HepG2 (cell line): ENCODE measurements around the gene KLKB1. TPM values are rescaled to one million over a fixed set of nuclear protein-coding genes. Genes with fewer than 3 reads are reported as not detected.

Source experiments
- ATAC-seq: fragments of 200-7000 bp; cut with Tn5 transposase; 3 replicates; pipeline ENCODE4 v1.9.1; 2020; ENCODE audit warnings: mild to moderate bottlenecking, moderate library complexity
- BruUV-seq: library from RNA; stranded (reverse); fragments of 400-500 nt; replicated peaks from 2 replicates; lab custom pipeline; 2021; lab: Mats Ljungman, UMichigan
- CTCF ChIA-PET: fragments of 300-600 bp; formaldehyde crosslinking; extraction: SDS; loops from one replicate; lab custom pipeline; 2021; ENCODE audit warnings: low total read pairs, inconsistent platforms, low intra/inter-chr PET ratio; lab: Yijun Ruan, JAX
- POLR2A ChIA-PET: fragments of 350-600 bp; sonication (Branson Sonifier 250); formaldehyde crosslinking; loops from one replicate; lab custom pipeline; 2020; ENCODE audit warnings: antibody characterized with exemption, inconsistent platforms; lab: Yijun Ruan, JAX
- DNase-seq: peaks from one replicate; pipeline ENCODE4 v3.0.0-alpha.2; 2015; ENCODE audit warnings: low spot score
- FAIRE-seq: peaks from 3 replicates; lab custom pipeline; 2011; peaks lifted over from hg19 to GRCh38; lab: Jason Lieb, UNC
- H2AFZ ChIP-seq: one replicate; pipeline ENCODE4 v1.6.1; 2011; ENCODE audit warnings: low read length, inconsistent platforms
- H3K27ac ChIP-seq: fragments of 300-600 bp; 3 replicates; pipeline ENCODE4 v1.8.0; 2011; ENCODE audit warnings: mixed run types, mild to moderate bottlenecking, mixed read lengths, low read length, inconsistent platforms; ENCODE audit not compliant: insufficient read depth; ENCODE audit errors: extremely low read length
- H3K27me3 ChIP-seq, 2 experiments: fragments of 200-600 bp in 1 of 2; 2 replicates in 1 of 2; 3 replicates in 1 of 2; pipeline versions ENCODE4 v1.6.0 to v1.8.0; 2011; ENCODE audit warnings: low read length in 2 of 2, mild to moderate bottlenecking in 2 of 2, moderate library complexity in 2 of 2, inconsistent platforms in 1 of 2; ENCODE audit not compliant: insufficient read depth in 2 of 2, control insufficient read depth in 1 of 2
- H3K36me3 ChIP-seq, 2 experiments: fragments of 200-600 bp in 1 of 2; replicated peaks in 1 of 2; 2 replicates in 1 of 2; 3 replicates in 1 of 2; pipeline versions ENCODE4 v1.5.1 to v1.8.0; 2011; ENCODE audit warnings: low read length in 2 of 2, inconsistent platforms in 1 of 2; ENCODE audit not compliant: insufficient read depth in 2 of 2, control insufficient read depth in 1 of 2
- H3K4me1 ChIP-seq: 2 replicates; pipeline ENCODE4 v1.5.1; 2012; ENCODE audit warnings: low read length, inconsistent platforms; ENCODE audit not compliant: insufficient read depth
- H3K4me2 ChIP-seq: 2 replicates; pipeline ENCODE4 v1.6.0; 2011; ENCODE audit warnings: low read depth, low read length, inconsistent platforms
- H3K4me3 ChIP-seq, 3 experiments: fragments of 200-600 bp in 1 of 3; sonication (generic), shearing (Covaris generic) in 1 of 3; replicated peaks in 1 of 3; 2 replicates each; pipeline ENCODE4 v1.5.1; 2011 to 2016; ENCODE audit warnings: low read length in 3 of 3, inconsistent platforms in 2 of 3, low read depth in 2 of 3, mild to moderate bottlenecking in 2 of 3, control low read depth in 1 of 3, mixed read lengths in 1 of 3; ENCODE audit not compliant: insufficient read depth in 1 of 3
- H3K79me2 ChIP-seq: one replicate; pipeline ENCODE4 v1.6.1; 2011; ENCODE audit warnings: low read length, inconsistent platforms; ENCODE audit not compliant: insufficient read depth
- H3K9ac ChIP-seq: 2 replicates; pipeline ENCODE4 v1.6.0; 2011; ENCODE audit warnings: mild to moderate bottlenecking, low read depth, low read length, inconsistent platforms; ENCODE audit not compliant: insufficient read depth
- H3K9me3 ChIP-seq: 2 replicates; pipeline ENCODE4 v1.5.1; 2012; ENCODE audit warnings: mild to moderate bottlenecking, low read length
- H4K20me1 ChIP-seq: 2 replicates; pipeline ENCODE4 v1.6.0; 2011; ENCODE audit warnings: inconsistent platforms, mild to moderate bottlenecking, low read length, moderate library complexity; ENCODE audit not compliant: insufficient read depth
- FOXK2 ChIP-seq: fragments of 450-650 bp; IDR thresholded peaks from 2 replicates; pipeline ENCODE4 v1.6.1; 2016
- GTF2F1 ChIP-seq: fragments of 150-350 bp; IDR thresholded peaks from 2 replicates; pipeline ENCODE4 v1.6.1; 2014; ENCODE audit warnings: low read length
- ZC3H13 ChIP-seq: sonication (generic); formaldehyde crosslinking; IDR thresholded peaks from 2 replicates; pipeline ENCODE4 v1.8.1; 2023; ENCODE audit warnings: mild to moderate bottlenecking, missing genetic modification reagents, moderate library complexity
- ZNF720 ChIP-seq: sonication (generic); formaldehyde crosslinking; IDR thresholded peaks from 2 replicates; pipeline ENCODE4 v1.4.0; 2020; ENCODE audit warnings: missing genetic modification reagents
- WGBS: methylation state at CpG from one replicate; pipeline ENCODE4 v1.1.6; 2017; ENCODE audit warnings: low lambda C conversion rate; 5-methylcytosine and 5-hydroxymethylcytosine counted together
- in situ Hi-C: cut with HindIII; loops from 2 replicates; pipeline ENCODE4 v1.10.0; 2017; ENCODE audit warnings: low pct_unique_long_range_greater_than_20kb; ENCODE audit not compliant: extremely low pct_ligation_motif_present
- intact Hi-C: fragments of 100-400 bp; cut with micrococcal nuclease; formaldehyde crosslinking; loops from one replicate; pipeline ENCODE4 v1.10.0; 2022; ENCODE audit not compliant: unreplicated experiment
- polyA plus RNA-seq, 8 experiments: library from polyadenylated mRNA; depleted of rRNA in 3 of 8; stranded (reverse) in 7 of 8; unstranded in 1 of 8; fragments of >200 nt; fragmentation: Illumina TruSeq in 4 of 8; extraction: Trizol in 4 of 8; gene quantifications; 2 replicates each; pipeline versions ENCODE4 v1.2.1 to v1.2.3, GENCODE V29; 2011 to 2016; ENCODE audit warnings: low read depth in 4 of 8, missing spikeins in 1 of 8, mixed read lengths in 1 of 8; ENCODE audit not compliant: insufficient read depth in 1 of 8
- total RNA-seq, 5 experiments: library from RNA; depleted of rRNA; stranded (reverse); fragments of >200 nt; fragmentation: Illumina TruSeq; extraction: Trizol; gene quantifications; 2 replicates each; pipeline ENCODE4 v1.2.3, GENCODE V29; 2016; ENCODE audit warnings: low read depth in 1 of 5

The KLKB1 gene
- total and polyA plus RNA-seq, 2 of the 13 experiments (the other 11 are each of a cell fraction or from before 2014, with no cell fraction given) = 0.26 to 0.49 TPM

DNA sequence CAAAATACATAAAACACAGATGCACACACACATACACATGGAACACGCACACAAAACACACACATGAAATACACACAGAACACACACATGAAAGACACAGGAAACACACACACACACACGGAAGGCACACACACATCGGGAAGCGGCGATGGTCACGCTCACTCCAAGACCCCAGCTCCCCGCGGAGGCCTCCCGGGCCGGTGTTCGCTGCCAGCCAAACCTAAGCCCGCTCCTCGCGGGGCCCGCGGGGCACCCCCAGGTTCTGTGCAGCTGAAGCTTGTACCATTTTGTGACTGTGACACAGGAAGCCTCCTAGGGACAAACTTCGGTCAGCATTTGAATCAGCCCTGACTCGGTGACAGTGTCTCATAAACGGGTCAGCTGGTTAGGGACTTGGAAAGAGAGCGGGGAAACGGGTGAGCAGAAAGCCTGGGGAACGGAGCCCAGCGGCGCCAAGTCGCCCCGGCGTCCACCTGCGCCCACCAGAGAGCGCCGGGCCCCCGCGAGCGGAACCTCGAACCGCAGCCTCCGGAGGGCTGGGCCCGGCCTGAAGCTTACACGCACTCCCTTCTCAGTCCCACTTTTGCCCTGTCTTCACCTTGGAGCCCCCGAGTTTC lies 70.8 kb downstream of the KLKB1 start:
- CTCF ChIA-PET = no interaction called here
- ATAC-seq (no peak; the same call in 2 of the 3 replicates), FAIRE-seq (no peak), DNase-seq (no peak)
- H3K27me3 ChIP-seq = peaks cover 0 to 9% of the 10 kb centered on the region in 2 experiments; a peak in 1 of 5 replicates
- H3K36me3 ChIP-seq = no peaks in the 10 kb centered on the region
- no peaks in the 10 kb centered on the region for H3K9me3 ChIP-seq
- TF ChIP-seq FOXK2 = no peak
- TF ChIP-seq GTF2F1 = no peak
- TF ChIP-seq ZC3H13 (CRISPR knock-in tag) = no peak
- no peak overlapping the region for H3K9ac ChIP-seq
- no TSS peak for BruUV-seq
- H2AFZ ChIP-seq = no peak overlapping the region
- 75% methylated on average over 24 of the region's 39 CpGs for WGBS
- intact Hi-C loops = loop anchor here (10.0 kb wide), 1 partner anchor 427 kb away; the partner anchor contains the start of gene FAT1
- POLR2A ChIA-PET = interaction anchor here (1.6 kb wide), 1 partner anchor 33 kb away, joined by 3 read pairs; no protein-coding TSS in a partner anchor
- no peaks in the 10 kb centered on the region for H3K79me2 ChIP-seq
- no peak overlapping the region for H3K27ac ChIP-seq
- no peak overlapping the region for H3K4me2 ChIP-seq
- no peak overlapping the region for H3K4me3 ChIP-seq
- in situ Hi-C loops = no loop called here
- H3K4me1 ChIP-seq = peaks cover 6% of the 10 kb centered on the region; the same call in 1 of the 2 replicates
- no peaks in the 10 kb centered on the region for H4K20me1 ChIP-seq

DNA sequence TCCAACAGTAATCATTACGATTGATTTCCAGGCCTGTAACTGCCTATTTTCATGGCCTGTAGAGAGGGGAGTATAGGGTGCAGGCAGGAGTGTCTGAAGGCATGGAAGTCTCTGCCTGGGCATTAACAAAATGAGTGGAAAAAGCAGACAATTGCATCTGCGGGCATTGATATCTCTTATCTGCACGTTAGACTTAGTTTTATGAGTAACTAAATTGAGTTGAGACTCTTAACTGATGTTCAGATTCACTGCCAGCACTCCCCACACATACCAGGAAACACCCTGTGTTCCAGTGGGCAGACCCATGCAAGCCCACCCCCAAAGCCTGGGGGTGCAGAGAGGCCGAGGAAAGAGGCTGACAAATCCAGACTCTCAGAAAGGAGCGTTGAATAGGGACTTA lies 72.0 kb downstream of the KLKB1 start:
- no peaks in the 10 kb centered on the region for H3K79me2 ChIP-seq
- H3K27ac ChIP-seq = no peak overlapping the region
- BruUV-seq = no TSS peak
- H3K9ac ChIP-seq = no peak overlapping the region
- ATAC-seq (no peak), DNase-seq (no peak), FAIRE-seq (no peak)
- in situ Hi-C loops (no loop called here), intact Hi-C loops (loop anchor here (10.0 kb wide), 1 partner anchor 426 kb away; the partner anchor contains the start of gene FAT1)
- H4K20me1 ChIP-seq = no peaks in the 10 kb centered on the region
- H3K27me3 ChIP-seq = peaks cover 0 to 14% of the 10 kb centered on the region in 2 experiments; a peak in 2 of 5 replicates
- WGBS = 21% methylated on average over 5 of the region's 5 CpGs
- TF ChIP-seq ZNF720 (CRISPR knock-in tag) = no peak
- ChIA-PET CTCF (no interaction called here), POLR2A (no interaction called here)
- no peak overlapping the region for H3K4me2 ChIP-seq
- peaks cover 6% of the 10 kb centered on the region; the same call in 1 of the 2 replicates for H3K4me1 ChIP-seq
- H3K4me3 ChIP-seq = no peak overlapping the region
- no peak overlapping the region for H2AFZ ChIP-seq
- H3K9me3 ChIP-seq = no peaks in the 10 kb centered on the region
- H3K36me3 ChIP-seq = no peaks in the 10 kb centered on the region
